DOHH2 (cell line): ENCODE measurements around the gene MALRD1.

Source experiments
- H3F3A ChIP-seq: fragments of 200-600 bp; sonication (generic), shearing (Covaris generic); 2 replicates; pipeline ENCODE4 v1.6.0; 2016; ENCODE audit warnings: antibody characterized with exemption, mild to moderate bottlenecking; ENCODE audit not compliant: control insufficient read depth, insufficient read depth
- H3K27ac ChIP-seq: fragments of 200-600 bp; sonication (generic); 2 replicates; pipeline ENCODE4 v1.5.1; 2014; ENCODE audit warnings: low read depth, mild to moderate bottlenecking, low read length, moderate library complexity
- H3K27me3 ChIP-seq: fragments of 200-600 bp; sonication (generic); 2 replicates; pipeline ENCODE4 v1.6.1; 2014; ENCODE audit warnings: mild to moderate bottlenecking, low read length, mixed read lengths; ENCODE audit not compliant: control insufficient read depth
- H3K36me3 ChIP-seq: fragments of 200-600 bp; sonication (generic); 2 replicates; pipeline ENCODE4 v1.6.1; 2014; ENCODE audit warnings: mild to moderate bottlenecking, low read length, moderate library complexity, mixed read lengths; ENCODE audit not compliant: control insufficient read depth
- H3K4me1 ChIP-seq: fragments of 200-600 bp; sonication (generic); 2 replicates; pipeline ENCODE4 v1.6.1; 2014; ENCODE audit warnings: mild to moderate bottlenecking, low read length, mixed read lengths; ENCODE audit not compliant: control insufficient read depth
- H3K4me2 ChIP-seq: fragments of 200-600 bp; sonication (generic); 2 replicates; pipeline ENCODE4 v1.6.0; 2014; ENCODE audit warnings: mild to moderate bottlenecking, low read length, moderate library complexity
- H3K4me3 ChIP-seq: fragments of 200-600 bp; sonication (generic); 2 replicates; pipeline ENCODE4 v1.5.1; 2014; ENCODE audit warnings: mild to moderate bottlenecking, low read length, mixed read lengths
- H3K79me2 ChIP-seq: fragments of 200-600 bp; sonication (generic); 2 replicates; pipeline ENCODE4 v1.6.1; 2014; ENCODE audit warnings: mild to moderate bottlenecking, low read length, mixed read lengths; ENCODE audit not compliant: control insufficient read depth
- H3K9me2 ChIP-seq: fragments of 200-600 bp; sonication (generic); replicated peaks from 2 replicates; pipeline ENCODE4 v1.6.1; 2014; ENCODE audit warnings: mild to moderate bottlenecking, low read length, mixed read lengths; ENCODE audit not compliant: control insufficient read depth
- H3K9me3 ChIP-seq: fragments of 200-600 bp; sonication (generic); 2 replicates; pipeline ENCODE4 v1.6.1; 2014; ENCODE audit warnings: antibody characterized with exemption, low read length, mixed read lengths; ENCODE audit not compliant: control insufficient read depth, insufficient read depth
- H4K20me1 ChIP-seq: fragments of 200-600 bp; sonication (generic); 2 replicates; pipeline ENCODE4 v1.6.0; 2014; ENCODE audit warnings: low read depth, mild to moderate bottlenecking, antibody characterized with exemption, low read length, moderate library complexity; ENCODE audit not compliant: control insufficient read depth, insufficient read depth
- EZH2phosphoT487 ChIP-seq: fragments of 200-600 bp; sonication (generic); IDR thresholded peaks from 2 replicates; pipeline ENCODE4 v1.6.1; 2017; ENCODE audit warnings: borderline replicate concordance, mild to moderate bottlenecking, antibody characterized with exemption, low read length, moderate library complexity, mixed read lengths
- TF ChIP-seq, protein P1 (sequence below): fragments of 200-600 bp; sonication (generic); IDR thresholded peaks from one replicate; pipeline ENCODE4 v1.5.1; 2014; ENCODE audit warnings: antibody characterized with exemption, mild to moderate bottlenecking, low read depth, low read length; ENCODE audit not compliant: poor library complexity, severe bottlenecking

MALRD1 gene

DNA sequence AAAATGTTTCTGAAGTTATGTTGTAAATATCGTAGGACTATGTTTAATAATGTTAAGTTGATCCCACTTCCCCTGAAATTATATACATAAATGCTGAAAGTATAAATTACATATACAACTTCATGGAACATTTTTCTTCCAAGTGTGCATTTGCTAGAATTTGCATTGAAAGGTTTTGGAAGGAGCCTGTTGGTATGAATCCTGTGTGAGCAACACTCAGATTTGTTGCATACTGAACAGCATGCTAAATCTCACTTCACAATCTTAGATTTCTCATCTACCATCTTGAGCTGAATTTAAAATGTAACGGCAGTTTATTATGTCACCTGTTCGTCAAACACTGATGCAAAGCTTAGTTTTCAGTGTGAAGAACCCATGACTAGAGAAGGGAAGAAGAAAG, 172.6 kb downstream of the MALRD1 start:
- Histone ChIP-seq H3K4me3 (no peak overlapping the region), H3K4me2 (no peak overlapping the region), H3F3A (no peaks in the 10 kb centered on the region), H3K9me3 (no peaks in the 10 kb centered on the region), H3K27me3 (no peaks in the 10 kb centered on the region), H3K9me2 (no peaks in the 10 kb centered on the region), H3K79me2 (no peaks in the 10 kb centered on the region), H4K20me1 (no peaks in the 10 kb centered on the region), H3K36me3 (no peaks in the 10 kb centered on the region), H3K27ac (no peak overlapping the region), H3K4me1 (no peaks in the 10 kb centered on the region)
- TF ChIP-seq EZH2phosphoT487: no peak
- TF ChIP-seq, protein P1, sequence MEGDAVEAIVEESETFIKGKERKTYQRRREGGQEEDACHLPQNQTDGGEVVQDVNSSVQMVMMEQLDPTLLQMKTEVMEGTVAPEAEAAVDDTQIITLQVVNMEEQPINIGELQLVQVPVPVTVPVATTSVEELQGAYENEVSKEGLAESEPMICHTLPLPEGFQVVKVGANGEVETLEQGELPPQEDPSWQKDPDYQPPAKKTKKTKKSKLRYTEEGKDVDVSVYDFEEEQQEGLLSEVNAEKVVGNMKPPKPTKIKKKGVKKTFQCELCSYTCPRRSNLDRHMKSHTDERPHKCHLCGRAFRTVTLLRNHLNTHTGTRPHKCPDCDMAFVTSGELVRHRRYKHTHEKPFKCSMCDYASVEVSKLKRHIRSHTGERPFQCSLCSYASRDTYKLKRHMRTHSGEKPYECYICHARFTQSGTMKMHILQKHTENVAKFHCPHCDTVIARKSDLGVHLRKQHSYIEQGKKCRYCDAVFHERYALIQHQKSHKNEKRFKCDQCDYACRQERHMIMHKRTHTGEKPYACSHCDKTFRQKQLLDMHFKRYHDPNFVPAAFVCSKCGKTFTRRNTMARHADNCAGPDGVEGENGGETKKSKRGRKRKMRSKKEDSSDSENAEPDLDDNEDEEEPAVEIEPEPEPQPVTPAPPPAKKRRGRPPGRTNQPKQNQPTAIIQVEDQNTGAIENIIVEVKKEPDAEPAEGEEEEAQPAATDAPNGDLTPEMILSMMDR: no peak

DNA sequence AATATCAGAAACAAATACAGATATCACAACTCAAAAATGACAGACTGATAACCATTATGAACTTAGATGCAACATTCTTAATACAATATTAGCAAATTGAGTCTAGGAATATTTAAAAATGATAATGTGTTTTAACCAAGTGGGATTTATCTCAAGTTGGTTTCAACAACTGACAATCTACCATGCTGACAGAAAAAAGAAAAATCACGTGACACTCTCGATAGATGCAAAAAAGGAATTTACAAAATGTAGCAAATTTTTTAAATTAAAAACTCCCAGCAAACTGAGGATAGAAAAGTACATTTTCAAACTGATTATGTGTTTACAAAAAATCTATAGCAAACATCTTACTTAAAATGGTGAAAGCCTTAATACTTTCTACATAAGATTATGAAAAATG, 177.4 kb downstream of the MALRD1 start:
- no peak overlapping the region for H3K4me3 ChIP-seq
- no peaks in the 10 kb centered on the region for H3K9me2 ChIP-seq
- H3K36me3 ChIP-seq: no peaks in the 10 kb centered on the region
- H3K4me1 ChIP-seq: no peaks in the 10 kb centered on the region
- H3K27ac ChIP-seq: no peak overlapping the region
- no peaks in the 10 kb centered on the region for H3K79me2 ChIP-seq
- TF ChIP-seq, protein P1: no peak
- no peak for TF ChIP-seq EZH2phosphoT487
- H4K20me1 ChIP-seq: no peaks in the 10 kb centered on the region
- no peaks in the 10 kb centered on the region for H3K27me3 ChIP-seq
- no peak overlapping the region for H3K4me2 ChIP-seq
- no peaks in the 10 kb centered on the region for H3K9me3 ChIP-seq
- H3F3A ChIP-seq: no peaks in the 10 kb centered on the region

DNA sequence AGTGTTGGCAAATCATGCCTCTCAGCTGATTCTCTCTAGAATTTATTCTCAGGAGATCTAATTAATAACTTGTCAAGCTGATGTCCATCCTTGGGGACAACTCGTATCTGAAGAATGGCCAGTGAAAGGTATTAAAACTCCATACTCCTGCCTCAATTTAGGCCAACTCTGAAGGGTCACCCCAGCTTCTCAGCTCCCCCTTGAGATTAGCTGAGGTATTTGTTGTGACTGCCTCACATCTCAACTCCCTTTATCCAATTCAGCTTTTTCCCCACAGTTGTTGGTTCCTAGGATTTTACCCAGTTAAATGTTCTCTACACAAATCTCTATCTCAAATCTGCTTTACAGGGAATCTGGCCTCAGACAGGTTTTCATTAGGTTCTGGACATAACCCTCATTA, 182.4 kb downstream of the MALRD1 start:
- Histone ChIP-seq H3K4me3 (no peak overlapping the region), H3K9me2 (no peaks in the 10 kb centered on the region), H3F3A (no peaks in the 10 kb centered on the region), H3K27me3 (no peaks in the 10 kb centered on the region), H3K27ac (no peak overlapping the region), H3K4me2 (no peak overlapping the region), H4K20me1 (no peaks in the 10 kb centered on the region), H3K4me1 (no peaks in the 10 kb centered on the region), H3K79me2 (no peaks in the 10 kb centered on the region), H3K9me3 (no peaks in the 10 kb centered on the region), H3K36me3 (no peaks in the 10 kb centered on the region)
- TF ChIP-seq, protein P1: no peak
- no peak for TF ChIP-seq EZH2phosphoT487
